Measurements from ENCODE around the gene SORL1.
"Not testable (repeated sequence)": the region's sequence is repeated elsewhere in the genome, so short reads cannot be mapped to it uniquely, and the experiment has no call there.

The SORL1 gene

GRCh38 chr11:121564948-121565684, 113.0 kb downstream of the SORL1 start:
- Histone ChIP-seq H3K36me3 (ENCODE audit: control insufficient read depth, insufficient read depth, low read length) (peaks cover 12% of the 10 kb centered on the region), H3K9ac (ENCODE audit: low read depth, low read length) (no peak overlapping the region), H3K27me3 (ENCODE audit: control insufficient read depth, insufficient read depth, low read length) (no peaks in the 10 kb centered on the region), H3K9me3 (ENCODE audit: control insufficient read depth, insufficient read depth, low read length) (no peaks in the 10 kb centered on the region), H3K4me1 (ENCODE audit: control insufficient read depth, insufficient read depth, low read length) (peaks cover 4% of the 10 kb centered on the region), H3K4me3 (ENCODE audit: low read depth, low read length) (no peak overlapping the region)

DNA sequence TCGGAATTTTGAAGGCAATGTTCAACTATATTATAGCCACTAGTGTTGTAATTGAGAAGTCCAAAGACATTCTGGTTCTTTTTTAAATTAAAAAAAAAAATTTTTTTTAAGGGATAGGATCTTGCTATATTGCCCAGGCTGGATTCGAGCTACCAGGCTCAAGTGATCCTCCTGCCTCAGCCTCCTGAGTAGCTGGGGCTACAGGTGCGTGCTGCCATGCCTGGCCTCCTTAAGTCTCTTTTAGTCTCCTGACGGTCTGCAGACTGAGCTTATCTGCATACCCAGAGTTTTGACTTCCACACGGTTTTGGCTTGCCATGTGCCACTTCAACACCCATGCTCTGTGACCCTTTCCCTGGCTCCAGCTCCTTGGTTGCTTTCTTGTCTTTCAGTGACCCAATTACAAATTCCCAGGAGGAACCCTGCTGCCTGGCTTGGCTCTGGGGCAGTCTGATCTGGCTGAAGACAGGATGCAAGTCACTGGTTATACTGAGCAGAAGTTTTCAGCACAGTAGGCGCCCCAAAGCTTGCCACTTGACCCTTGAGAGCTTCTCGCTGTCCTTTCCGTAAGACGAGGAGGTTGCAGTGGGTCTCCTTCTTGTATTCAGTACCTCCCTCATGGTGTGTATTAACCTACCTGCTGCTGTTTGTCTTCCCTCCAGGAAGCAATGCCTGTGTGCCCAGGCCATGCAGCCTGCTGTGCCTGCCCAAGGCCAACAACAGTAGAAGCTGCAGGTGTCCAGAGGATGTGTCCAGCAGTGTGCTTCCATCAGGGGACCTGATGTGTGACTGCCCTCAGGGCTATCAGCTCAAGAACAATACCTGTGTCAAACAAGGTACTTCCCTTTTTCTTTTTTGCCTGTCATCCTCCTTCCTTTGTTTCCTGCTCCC, 114.4 kb downstream of the SORL1 start:
- peaks cover 4% of the 10 kb centered on the region for H3K4me1 ChIP-seq (ENCODE audit: control insufficient read depth, insufficient read depth, low read length)
- no peaks in the 10 kb centered on the region for H3K27me3 ChIP-seq (ENCODE audit: control insufficient read depth, insufficient read depth, low read length)
- H3K4me3 ChIP-seq (ENCODE audit: low read depth, low read length): no peak overlapping the region
- H3K9me3 ChIP-seq (ENCODE audit: control insufficient read depth, insufficient read depth, low read length): no peaks in the 10 kb centered on the region
- H3K36me3 ChIP-seq (ENCODE audit: control insufficient read depth, insufficient read depth, low read length): peaks cover 14% of the 10 kb centered on the region
- no peak overlapping the region for H3K9ac ChIP-seq (ENCODE audit: low read depth, low read length)

DNA sequence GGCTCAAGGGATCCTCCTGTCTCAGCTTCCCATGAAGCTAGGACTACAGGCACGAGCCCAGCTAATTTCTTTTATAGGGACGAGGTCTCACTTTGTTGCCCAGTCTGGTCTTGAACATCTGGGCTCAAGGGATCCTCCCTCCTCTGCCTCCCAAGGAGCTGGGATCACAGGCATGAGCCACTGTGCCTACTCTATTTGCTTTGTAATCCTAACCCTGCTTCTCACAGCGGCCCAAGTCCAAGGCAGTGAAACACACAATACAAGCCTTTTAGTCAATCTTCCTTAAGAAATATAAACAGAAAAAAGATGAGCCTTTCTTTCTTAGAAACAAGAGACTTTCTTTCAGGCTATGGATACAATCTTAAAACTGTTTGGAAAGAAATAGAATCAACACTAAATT, 115.9 kb downstream of the SORL1 start:
- Histone ChIP-seq H3K4me3 (ENCODE audit: low read depth, low read length) (no peak overlapping the region), H3K27me3 (ENCODE audit: control insufficient read depth, insufficient read depth, low read length) (no peaks in the 10 kb centered on the region), H3K9me3 (ENCODE audit: control insufficient read depth, insufficient read depth, low read length) (no peaks in the 10 kb centered on the region), H3K36me3 (ENCODE audit: control insufficient read depth, insufficient read depth, low read length) (peaks cover 20% of the 10 kb centered on the region), H3K9ac (ENCODE audit: low read depth, low read length) (no peak overlapping the region), H3K4me1 (ENCODE audit: control insufficient read depth, insufficient read depth, low read length) (peaks cover 4% of the 10 kb centered on the region)

DNA sequence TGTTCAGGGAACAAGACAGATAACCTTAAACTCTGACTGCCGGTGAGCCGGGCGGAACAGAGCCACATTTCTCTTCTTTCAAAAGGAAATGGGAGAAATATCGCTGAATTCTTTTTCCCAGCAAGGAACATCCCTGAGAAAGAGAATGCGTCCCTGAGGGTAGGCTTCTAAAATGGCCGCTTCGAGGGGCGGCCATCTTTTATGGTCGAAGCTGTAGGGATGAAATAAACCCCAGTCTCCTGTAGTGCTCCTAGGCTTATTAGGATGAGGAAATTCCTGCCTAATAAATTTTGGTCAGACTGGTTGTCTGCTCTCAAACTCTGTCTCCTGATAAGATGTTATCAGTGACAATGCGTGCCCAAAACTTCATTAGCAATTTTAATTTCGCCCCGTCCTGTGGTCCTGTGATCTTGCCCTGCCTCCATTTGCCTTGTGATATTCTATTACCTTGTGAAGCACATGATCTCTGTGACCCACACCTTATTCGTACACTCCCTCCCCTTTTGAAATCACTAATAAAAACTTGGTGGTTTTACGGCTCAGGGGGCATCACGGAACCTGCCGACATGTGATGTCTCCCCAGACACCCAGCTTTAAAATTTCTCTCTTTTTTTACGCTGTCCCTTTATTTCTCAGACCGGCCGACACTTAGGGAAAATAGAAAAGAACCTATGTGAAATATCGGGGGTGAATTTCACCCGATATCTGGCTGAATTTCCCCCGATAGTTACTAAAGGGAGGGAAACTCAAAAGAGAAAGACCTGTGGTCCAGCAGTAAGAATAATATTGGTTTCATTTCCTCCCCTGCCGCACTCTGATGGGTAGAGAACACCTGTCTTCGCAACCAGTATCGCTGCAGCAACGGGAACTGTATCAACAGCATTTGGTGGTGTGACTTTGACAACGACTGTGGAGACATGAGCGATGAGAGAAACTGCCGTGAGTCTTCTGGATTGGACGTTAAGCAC, 117.5 kb downstream of the SORL1 start:
- not testable (repeated sequence) for H3K27me3 ChIP-seq (ENCODE audit: control insufficient read depth, insufficient read depth, low read length); H3K4me3 ChIP-seq (ENCODE audit: low read depth, low read length); H3K4me1 ChIP-seq (ENCODE audit: control insufficient read depth, insufficient read depth, low read length); H3K9ac ChIP-seq (ENCODE audit: low read depth, low read length); H3K9me3 ChIP-seq (ENCODE audit: control insufficient read depth, insufficient read depth, low read length)
- H3K36me3 ChIP-seq (ENCODE audit: control insufficient read depth, insufficient read depth, low read length): peaks cover 25% of the 10 kb centered on the region

DNA sequence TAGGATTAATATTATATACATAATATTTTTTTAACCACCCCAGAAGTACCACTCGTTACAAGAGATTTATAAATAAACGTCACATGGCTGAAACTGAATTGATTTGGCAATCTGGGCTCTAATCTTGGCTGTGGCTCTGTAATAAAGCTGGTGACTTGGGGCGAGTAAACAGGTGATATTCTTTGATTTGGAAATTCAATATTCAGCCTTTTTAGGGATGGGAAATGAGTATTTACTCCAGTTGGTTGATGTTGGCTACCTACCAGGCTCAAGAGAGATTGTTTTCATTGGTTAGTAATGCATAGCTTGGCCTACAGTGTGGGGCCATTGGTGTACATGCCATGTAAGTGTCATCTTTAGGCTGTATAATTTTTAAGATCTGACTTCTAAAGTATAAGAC, 118.3 kb downstream of the SORL1 start:
- Histone ChIP-seq H3K4me1 (ENCODE audit: control insufficient read depth, insufficient read depth, low read length) (no peaks in the 10 kb centered on the region), H3K9me3 (ENCODE audit: control insufficient read depth, insufficient read depth, low read length) (no peaks in the 10 kb centered on the region), H3K4me3 (ENCODE audit: low read depth, low read length) (no peak overlapping the region), H3K36me3 (ENCODE audit: control insufficient read depth, insufficient read depth, low read length) (peaks cover 30% of the 10 kb centered on the region), H3K9ac (ENCODE audit: low read depth, low read length) (no peak overlapping the region), H3K27me3 (ENCODE audit: control insufficient read depth, insufficient read depth, low read length) (no peaks in the 10 kb centered on the region)

DNA sequence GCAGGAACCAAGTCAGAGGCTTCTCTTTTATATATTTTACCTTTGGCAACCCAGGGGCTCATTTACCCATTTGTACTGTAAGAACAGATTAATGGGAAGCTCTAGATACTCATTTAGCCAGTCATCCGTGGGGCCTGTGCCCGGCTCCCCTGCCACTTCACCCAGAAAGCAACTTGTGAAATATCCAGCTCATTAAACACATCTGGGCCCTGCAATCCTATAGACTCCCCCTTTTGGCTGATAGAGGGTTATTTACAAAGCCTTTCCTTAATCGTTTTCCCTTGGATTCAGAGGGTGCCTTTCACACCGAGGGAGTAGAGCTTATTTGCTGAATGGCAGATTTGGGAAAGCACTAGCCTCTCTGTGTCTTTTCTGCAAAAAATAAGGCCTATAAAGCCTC, 119.4 kb downstream of the SORL1 start:
- Histone ChIP-seq H3K9me3 (ENCODE audit: control insufficient read depth, insufficient read depth, low read length) (no peaks in the 10 kb centered on the region), H3K4me3 (ENCODE audit: low read depth, low read length) (no peak overlapping the region), H3K27me3 (ENCODE audit: control insufficient read depth, insufficient read depth, low read length) (no peaks in the 10 kb centered on the region), H3K36me3 (ENCODE audit: control insufficient read depth, insufficient read depth, low read length) (peaks cover 33% of the 10 kb centered on the region), H3K4me1 (ENCODE audit: control insufficient read depth, insufficient read depth, low read length) (no peaks in the 10 kb centered on the region), H3K9ac (ENCODE audit: low read depth, low read length) (no peak overlapping the region)

- H3K9ac ChIP-seq (ENCODE audit: low read depth, low read length): no peak overlapping the region
- H3K36me3 ChIP-seq (ENCODE audit: control insufficient read depth, insufficient read depth, low read length): peaks cover 38% of the 10 kb centered on the region
- H3K4me3 ChIP-seq (ENCODE audit: low read depth, low read length): no peak overlapping the region
- no peaks in the 10 kb centered on the region for H3K9me3 ChIP-seq (ENCODE audit: control insufficient read depth, insufficient read depth, low read length)
- no peaks in the 10 kb centered on the region for H3K4me1 ChIP-seq (ENCODE audit: control insufficient read depth, insufficient read depth, low read length)
- no peaks in the 10 kb centered on the region for H3K27me3 ChIP-seq (ENCODE audit: control insufficient read depth, insufficient read depth, low read length)
Observed at GRCh38 chr11:121572571-121573059, 120.5 kb downstream of the SORL1 start.

DNA sequence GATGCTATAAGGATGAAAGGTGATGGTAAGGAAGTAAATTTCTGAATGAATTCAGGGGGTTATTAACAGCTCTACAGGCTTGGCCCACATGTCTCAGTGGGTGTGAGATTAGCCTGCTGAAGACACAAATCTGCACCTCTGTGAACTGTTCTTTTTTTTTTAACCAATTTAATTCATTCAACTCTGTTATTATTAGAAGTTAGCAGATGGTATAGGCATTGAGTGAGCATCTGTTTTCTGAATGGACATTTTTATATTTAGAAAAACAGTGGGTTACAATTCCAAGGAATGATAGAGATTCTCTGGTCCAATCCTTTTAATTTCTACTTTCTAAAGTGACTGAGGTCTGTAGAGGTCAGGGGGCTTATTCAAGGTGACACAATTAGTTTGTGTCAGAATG, 122.7 kb downstream of the SORL1 start:
- Histone ChIP-seq H3K4me3 (ENCODE audit: low read depth, low read length) (no peak overlapping the region), H3K9ac (ENCODE audit: low read depth, low read length) (no peak overlapping the region), H3K27me3 (ENCODE audit: control insufficient read depth, insufficient read depth, low read length) (no peaks in the 10 kb centered on the region), H3K9me3 (ENCODE audit: control insufficient read depth, insufficient read depth, low read length) (no peaks in the 10 kb centered on the region), H3K4me1 (ENCODE audit: control insufficient read depth, insufficient read depth, low read length) (no peaks in the 10 kb centered on the region), H3K36me3 (ENCODE audit: control insufficient read depth, insufficient read depth, low read length) (peaks cover 45% of the 10 kb centered on the region)

- no peak overlapping the region for H3K4me3 ChIP-seq (ENCODE audit: low read depth, low read length)
- peaks cover 45% of the 10 kb centered on the region for H3K36me3 ChIP-seq (ENCODE audit: control insufficient read depth, insufficient read depth, low read length)
- peaks cover 3% of the 10 kb centered on the region for H3K9me3 ChIP-seq (ENCODE audit: control insufficient read depth, insufficient read depth, low read length)
- H3K27me3 ChIP-seq (ENCODE audit: control insufficient read depth, insufficient read depth, low read length): no peaks in the 10 kb centered on the region
- H3K4me1 ChIP-seq (ENCODE audit: control insufficient read depth, insufficient read depth, low read length): no peaks in the 10 kb centered on the region
- H3K9ac ChIP-seq (ENCODE audit: low read depth, low read length): no peak overlapping the region
Observed at GRCh38 chr11:121575250-121575962, 123.3 kb downstream of the SORL1 start.

DNA sequence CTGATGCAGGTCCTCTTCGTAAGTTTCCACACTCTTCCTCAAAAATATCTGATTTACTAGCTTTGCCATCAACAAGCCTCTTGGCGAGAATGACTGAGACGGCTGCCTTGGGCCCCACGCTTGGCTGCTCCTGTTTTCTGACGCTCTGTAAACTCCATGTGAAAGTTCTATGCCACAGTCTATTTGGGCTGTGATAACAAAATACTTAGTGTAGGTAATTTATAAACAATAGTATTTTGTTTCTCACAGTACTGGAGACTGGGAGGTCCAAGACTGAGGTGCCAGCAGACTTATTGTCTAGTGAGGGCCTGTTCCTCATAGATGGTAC, 123.8 kb downstream of the SORL1 start:
- H3K4me1 ChIP-seq (ENCODE audit: control insufficient read depth, insufficient read depth, low read length): no peaks in the 10 kb centered on the region
- no peaks in the 10 kb centered on the region for H3K27me3 ChIP-seq (ENCODE audit: control insufficient read depth, insufficient read depth, low read length)
- H3K36me3 ChIP-seq (ENCODE audit: control insufficient read depth, insufficient read depth, low read length): peaks cover 44% of the 10 kb centered on the region
- no peak overlapping the region for H3K4me3 ChIP-seq (ENCODE audit: low read depth, low read length)
- H3K9me3 ChIP-seq (ENCODE audit: control insufficient read depth, insufficient read depth, low read length): peaks cover 3% of the 10 kb centered on the region
- no peak overlapping the region for H3K9ac ChIP-seq (ENCODE audit: low read depth, low read length)

- Histone ChIP-seq H3K27me3 (ENCODE audit: control insufficient read depth, insufficient read depth, low read length) (no peaks in the 10 kb centered on the region), H3K4me3 (ENCODE audit: low read depth, low read length) (no peak overlapping the region), H3K9ac (ENCODE audit: low read depth, low read length) (no peak overlapping the region), H3K36me3 (ENCODE audit: control insufficient read depth, insufficient read depth, low read length) (peaks cover 40% of the 10 kb centered on the region), H3K9me3 (ENCODE audit: control insufficient read depth, insufficient read depth, low read length) (peaks cover 3% of the 10 kb centered on the region), H3K4me1 (ENCODE audit: control insufficient read depth, insufficient read depth, low read length) (no peaks in the 10 kb centered on the region)
Observed at GRCh38 chr11:121576531-121576930, 124.4 kb downstream of the SORL1 start.
